CD8-positive, alpha-beta memory T cell (primary cell): ENCODE results near the gene CCDC106. TPM values are rescaled to one million over a fixed set of nuclear protein-coding genes. Genes with fewer than 3 reads are reported as not detected.

ENCODE experiments used
- CTCF ChIA-PET: fragments of 350-600 bp; sonication (Branson Sonifier 250); formaldehyde crosslinking; loops from one replicate; lab custom pipeline; 2021; ENCODE audit warnings: antibody characterized with exemption; lab: Charles Lee
- POLR2A ChIA-PET: fragments of 350-600 bp; sonication (Branson Sonifier 250); formaldehyde crosslinking; loops from one replicate; lab custom pipeline; 2021; ENCODE audit warnings: antibody characterized with exemption; lab: Charles Lee
- DNase-seq, 5 donors: peaks; one replicate each; pipeline versions ENCODE4 v3.0.0 to v3.0.0-alpha.2; 2020 to 2022; ENCODE audit warnings: mixed read lengths in 1 of 5
- H3K27ac ChIP-seq: one replicate; pipeline ENCODE4 v1.7.0; 2013; ENCODE audit warnings: low read depth, mild to moderate bottlenecking, low read length, moderate library complexity
- H3K27me3 ChIP-seq: 2 replicates; pipeline ENCODE4 v1.7.0; 2013; ENCODE audit warnings: low read length, mild to moderate bottlenecking; ENCODE audit not compliant: insufficient read depth, poor library complexity, severe bottlenecking
- H3K36me3 ChIP-seq: 2 replicates; pipeline ENCODE4 v1.7.0; 2013; ENCODE audit warnings: mild to moderate bottlenecking, low read length, moderate library complexity; ENCODE audit not compliant: insufficient read depth
- H3K4me1 ChIP-seq: 2 replicates; pipeline ENCODE4 v1.7.0; 2013; ENCODE audit warnings: mild to moderate bottlenecking, low read length, moderate library complexity; ENCODE audit not compliant: insufficient read depth
- H3K4me3 ChIP-seq: 2 replicates; pipeline ENCODE4 v1.7.0; 2013; ENCODE audit warnings: mild to moderate bottlenecking, low read length
- H3K9me3 ChIP-seq: 2 replicates; pipeline ENCODE4 v1.7.0; 2013; ENCODE audit warnings: mild to moderate bottlenecking, low read length
- H3K27ac Mint-ChIP-seq, 8 donors: one replicate each; pipeline ENCODE4 v1.8.0; 2020 to 2021; ENCODE audit warnings: mixed read lengths in 8 of 8, mild to moderate bottlenecking in 6 of 8, inconsistent platforms in 3 of 8, moderate library complexity in 3 of 8
- H3K27me3 Mint-ChIP-seq, 2 donors: one replicate each; pipeline ENCODE4 v1.8.0; 2020 to 2021; ENCODE audit warnings: mixed read lengths in 2 of 2, mild to moderate bottlenecking in 1 of 2, moderate library complexity in 1 of 2
- H3K36me3 Mint-ChIP-seq, 3 donors: one replicate each; pipeline ENCODE4 v1.8.0; 2020 to 2021; ENCODE audit warnings: mixed read lengths in 3 of 3, inconsistent platforms in 1 of 3, mild to moderate bottlenecking in 1 of 3
- H3K4me1 Mint-ChIP-seq, 3 donors: one replicate each; pipeline ENCODE4 v1.8.0; 2020 to 2021; ENCODE audit warnings: mixed read lengths in 3 of 3, inconsistent platforms in 1 of 3, mild to moderate bottlenecking in 1 of 3
- H3K4me3 Mint-ChIP-seq, 7 donors: one replicate each; pipeline ENCODE4 v1.8.0; 2020 to 2021; ENCODE audit warnings: mixed read lengths in 7 of 7, mild to moderate bottlenecking in 6 of 7, moderate library complexity in 4 of 7, inconsistent platforms in 2 of 7
- H3K9me3 Mint-ChIP-seq, 5 donors: one replicate each; pipeline ENCODE4 v1.8.0; 2020 to 2022; ENCODE audit warnings: mixed read lengths in 5 of 5, mild to moderate bottlenecking in 3 of 5, moderate library complexity in 2 of 5, inconsistent platforms in 1 of 5
- polyA plus RNA-seq: library from polyadenylated mRNA; unstranded; fragments of 300-500 nt; fragmentation: Illumina TruSeq; gene quantifications from one replicate; pipeline ENCODE4 v1.2.3, GENCODE V29; 2021
- total RNA-seq, 2 experiments: library from RNA; stranded (reverse); gene quantifications; one replicate each; pipeline ENCODE4 v1.2.3, GENCODE V29; 2021

CCDC106 gene
- total and polyA plus RNA-seq, 3 experiments from 2014 or later = 0.54 to 2.2 (median 2.0) TPM

GRCh38 chr19:55700813-55701212, 52.8 kb downstream of the CCDC106 start:
- Histone ChIP-seq H3K4me1 (no peaks in the 10 kb centered on the region), H3K9me3 (no peaks in the 10 kb centered on the region), H3K4me3 (no peak overlapping the region), H3K27ac (no peak overlapping the region), H3K27me3 (no peaks in the 10 kb centered on the region), H3K36me3 (peaks cover 7% of the 10 kb centered on the region)
- Mint-ChIP-seq H3K4me1 (peaks cover 4 to 6% (median 4%) of the 10 kb centered on the region in 3 donors), H3K36me3 (peaks cover 0 to 44% (median 1%) of the 10 kb centered on the region in 3 donors), H3K27ac (peak overlapping the region in 1 of 8 donors; percentile 73), H3K27me3 (no peaks in the 10 kb centered on the region), H3K9me3 (no peaks in the 10 kb centered on the region), H3K4me3 (no peak overlapping the region)
- ChIA-PET CTCF (no interaction called here), POLR2A (no interaction called here)
- DNase-seq = no peak

GRCh38 chr19:55702131-55702627, 54.2 kb downstream of the CCDC106 start:
- peaks cover 5% of the 10 kb centered on the region for H3K36me3 ChIP-seq
- no peaks in the 10 kb centered on the region for H3K27me3 Mint-ChIP-seq
- H3K27me3 ChIP-seq = no peaks in the 10 kb centered on the region
- peaks cover 0 to 31% (median 1%) of the 10 kb centered on the region in 3 donors for H3K36me3 Mint-ChIP-seq
- no peak overlapping the region for H3K4me3 ChIP-seq
- DNase-seq = peak in 1 of 5 donors; percentile 35
- H3K4me1 ChIP-seq = no peaks in the 10 kb centered on the region
- no peaks in the 10 kb centered on the region for H3K9me3 ChIP-seq
- CTCF ChIA-PET = no interaction called here
- peak overlapping the region in 1 of 8 donors; percentile 23 for H3K27ac Mint-ChIP-seq
- POLR2A ChIA-PET = no interaction called here
- no peak overlapping the region for H3K4me3 Mint-ChIP-seq
- H3K4me1 Mint-ChIP-seq = peaks cover 4 to 6% (median 4%) of the 10 kb centered on the region in 3 donors
- H3K9me3 Mint-ChIP-seq = no peaks in the 10 kb centered on the region
- H3K27ac ChIP-seq = no peak overlapping the region

Other genes with a start within 250 kb of the CCDC106 start
- gene UBE2S, start 240.4 kb upstream of the CCDC106 start, total RNA-seq = 100 to 1,000 TPM; 263 to 291 TPM
- 42.5 TPM for gene UBE2S, start 240.4 kb upstream of the CCDC106 start, polyA plus RNA-seq
- gene SHISA7, start 204.9 kb upstream of the CCDC106 start, total RNA-seq = not detected
- gene SHISA7, start 204.9 kb upstream of the CCDC106 start, polyA plus RNA-seq = not detected
- gene ISOC2, start 186.6 kb upstream of the CCDC106 start, total RNA-seq = 10 to 100 TPM; 33.7 to 38.8 TPM
- 32.0 TPM for gene ISOC2, start 186.6 kb upstream of the CCDC106 start, polyA plus RNA-seq
- not detected for gene C19orf85, start 183.5 kb upstream of the CCDC106 start, total RNA-seq
- not detected for gene C19orf85, start 183.5 kb upstream of the CCDC106 start, polyA plus RNA-seq
- 1 to 10 TPM; 8.3 to 8.7 TPM for gene ZNF628, start 171.6 kb upstream of the CCDC106 start, total RNA-seq
- 0.36 TPM for gene ZNF628, start 171.6 kb upstream of the CCDC106 start, polyA plus RNA-seq
- 10 to 100 TPM; 27.5 to 28.4 TPM for gene NAT14, start 163.0 kb upstream of the CCDC106 start, total RNA-seq
- gene NAT14, start 163.0 kb upstream of the CCDC106 start, polyA plus RNA-seq = 7.0 TPM
- gene SSC5D, start 159.8 kb upstream of the CCDC106 start, total RNA-seq = 1 to 10 TPM in 1 of 2 experiments, under 1 TPM in 1; 0.35 to 1.2 TPM
- not detected for gene SSC5D, start 159.8 kb upstream of the CCDC106 start, polyA plus RNA-seq
- not detected for gene SBK2, start 111.1 kb upstream of the CCDC106 start, total RNA-seq
- gene SBK2, start 111.1 kb upstream of the CCDC106 start, polyA plus RNA-seq = not detected
- not detected for gene SBK3, start 102.7 kb upstream of the CCDC106 start, total RNA-seq
- gene SBK3, start 102.7 kb upstream of the CCDC106 start, polyA plus RNA-seq = not detected
- gene ZNF579, start 67.4 kb upstream of the CCDC106 start, total RNA-seq = 1 to 10 TPM; 6.0 to 6.6 TPM
- gene ZNF579, start 67.4 kb upstream of the CCDC106 start, polyA plus RNA-seq = 0.35 TPM
- gene FIZ1, start 48.7 kb upstream of the CCDC106 start, total RNA-seq = 10 to 100 TPM; 23.9 to 25.8 TPM
- 4.6 TPM for gene FIZ1, start 48.7 kb upstream of the CCDC106 start, polyA plus RNA-seq
- 10 to 100 TPM; 13.9 to 15.8 TPM for gene ZNF524, start 47.9 kb upstream of the CCDC106 start, total RNA-seq
- gene ZNF524, start 47.9 kb upstream of the CCDC106 start, polyA plus RNA-seq = 35.9 TPM
- 10 to 100 TPM; 12.7 to 15.3 TPM for gene ZNF865, start 42.6 kb upstream of the CCDC106 start, total RNA-seq
- gene ZNF865, start 42.6 kb upstream of the CCDC106 start, polyA plus RNA-seq = 0.21 TPM
- gene ZNF784, start 23.6 kb upstream of the CCDC106 start, total RNA-seq = 1 to 10 TPM; 2.6 to 2.9 TPM
- gene ZNF784, start 23.6 kb upstream of the CCDC106 start, polyA plus RNA-seq = 1.0 TPM
- gene ZNF580, start 7.2 kb upstream of the CCDC106 start, total RNA-seq = 10 to 100 TPM; 39.6 to 41.3 TPM
- gene ZNF580, start 7.2 kb upstream of the CCDC106 start, polyA plus RNA-seq = 15.2 TPM
- gene ZNF581, start 4.6 kb upstream of the CCDC106 start, total RNA-seq = 10 to 100 TPM; 32.8 to 34.4 TPM
- gene ZNF581, start 4.6 kb upstream of the CCDC106 start, polyA plus RNA-seq = 23.4 TPM
- gene U2AF2, start 6.8 kb downstream of the CCDC106 start, total RNA-seq = 100 to 1,000 TPM; 374 to 386 TPM
- gene U2AF2, start 6.8 kb downstream of the CCDC106 start, polyA plus RNA-seq = 9.5 TPM
- gene EPN1, start 27.0 kb downstream of the CCDC106 start, total RNA-seq = 10 to 100 TPM; 39.0 to 40.2 TPM
- 20.2 TPM for gene EPN1, start 27.0 kb downstream of the CCDC106 start, polyA plus RNA-seq
- not detected for gene NLRP9, start 90.2 kb downstream of the CCDC106 start, total RNA-seq
- gene NLRP9, start 90.2 kb downstream of the CCDC106 start, polyA plus RNA-seq = not detected
- gene RFPL4A, start 110.9 kb downstream of the CCDC106 start, total RNA-seq = not detected
- gene RFPL4A, start 110.9 kb downstream of the CCDC106 start, polyA plus RNA-seq = not detected
- not detected for gene RFPL4AL1, start 120.9 kb downstream of the CCDC106 start, total RNA-seq
- not detected for gene RFPL4AL1, start 120.9 kb downstream of the CCDC106 start, polyA plus RNA-seq
- under 1 TPM; 0.07 to 0.11 TPM for gene NLRP11, start 183.8 kb downstream of the CCDC106 start, total RNA-seq
- gene NLRP11, start 183.8 kb downstream of the CCDC106 start, polyA plus RNA-seq = not detected
- gene NLRP4, start 188.3 kb downstream of the CCDC106 start, total RNA-seq = not detected
- not detected for gene NLRP4, start 188.3 kb downstream of the CCDC106 start, polyA plus RNA-seq